Middle frontal gyrus (tissue), 1 donor: ENCODE results near the gene PCNT.
"Not testable (repeated sequence)": the region's sequence is repeated elsewhere in the genome, so short reads cannot be mapped to it uniquely, and the experiment has no call there.

Experiments used
- DNase-seq: peaks from one replicate; pipeline ENCODE4 v3.0.0-alpha.2; 2015; ENCODE audit warnings: low spot score; ENCODE audit errors: extremely low spot score

Gene PCNT

GRCh38 chr21:46426313-46427046 lies 102.5 kb downstream of the PCNT start:
- DNase-seq: no peak

DNA sequence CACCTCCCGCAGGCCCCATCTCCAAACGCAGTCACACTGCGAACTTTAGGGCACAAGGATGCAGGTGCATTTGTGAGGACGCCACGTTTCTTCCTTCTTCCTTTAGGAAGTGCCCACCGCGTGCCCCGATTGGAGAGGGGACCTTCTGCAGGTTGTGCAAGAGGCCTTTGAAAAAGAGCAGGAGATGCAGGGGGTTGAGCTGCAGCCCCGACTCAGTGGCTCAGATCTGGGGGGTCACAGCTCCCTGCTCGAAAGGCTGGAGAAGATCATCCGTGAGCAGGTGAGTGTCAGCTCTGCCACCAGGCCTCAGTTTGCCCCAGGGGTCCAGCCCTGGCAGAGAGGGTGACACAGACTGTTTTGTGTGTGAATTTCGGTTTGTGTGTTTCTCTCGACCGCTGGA lies 103.6 kb downstream of the PCNT start:
- DNase-seq: no peak

DNA sequence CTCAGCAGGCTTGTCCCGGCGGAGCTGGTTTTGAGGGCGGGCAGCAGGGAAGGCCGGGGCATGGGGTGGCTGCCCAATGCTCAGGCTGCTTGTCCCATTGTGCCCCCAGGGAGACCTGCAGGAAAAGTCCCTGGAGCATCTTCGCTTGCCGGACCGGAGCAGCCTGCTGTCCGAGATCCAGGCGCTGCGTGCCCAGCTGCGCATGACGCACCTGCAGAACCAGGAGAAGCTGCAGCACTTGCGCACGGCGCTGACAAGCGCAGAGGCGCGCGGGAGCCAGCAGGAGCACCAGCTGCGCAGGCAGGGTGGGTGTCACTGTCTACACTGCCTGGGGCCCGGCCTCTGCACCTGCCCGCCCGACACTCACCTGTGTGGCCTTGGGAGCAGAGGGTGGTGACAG lies 104.3 kb downstream of the PCNT start:
- DNase-seq: no peak

DNA sequence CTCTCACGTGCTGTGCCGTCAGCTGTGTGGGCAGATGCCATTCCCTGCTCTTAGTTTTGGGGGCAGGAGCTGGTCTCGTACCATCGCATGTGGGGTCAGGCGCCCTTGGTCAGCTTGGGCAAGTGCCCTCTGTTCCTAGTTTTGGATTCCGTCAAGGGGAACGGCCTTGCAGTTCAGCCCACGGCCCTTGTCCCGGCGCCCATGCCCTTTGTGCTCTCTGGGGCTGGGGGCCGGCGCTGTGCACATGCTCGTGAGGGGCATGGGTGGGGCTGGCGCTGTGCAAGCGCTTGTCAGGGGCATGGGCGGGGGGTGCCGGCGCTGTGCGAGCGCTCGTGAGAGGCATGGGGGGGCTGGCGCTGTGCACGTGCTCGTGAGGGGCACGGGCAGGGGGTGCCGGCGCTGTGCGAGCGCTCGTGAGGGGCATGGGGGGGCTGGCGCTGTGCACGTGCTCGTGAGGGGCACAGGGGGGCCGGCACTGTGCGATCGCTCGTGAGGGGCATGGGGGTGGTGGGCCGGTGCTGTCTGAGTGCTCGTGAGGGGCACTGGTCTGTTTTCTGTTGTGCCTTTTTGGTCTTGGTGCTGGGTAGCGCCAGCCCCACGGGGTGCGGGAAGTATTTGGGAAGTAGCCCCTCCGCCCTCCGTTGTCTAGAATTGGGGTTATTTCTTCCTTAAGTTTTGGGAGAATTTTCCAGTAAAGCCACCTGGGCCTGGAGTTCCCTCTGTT lies 105.2 kb downstream of the PCNT start:
- DNase-seq: no peak

- DNase-seq: no peak
These were observed 106.1 kb downstream of the PCNT start for GRCh38 chr21:46429754-46430681.

DNA sequence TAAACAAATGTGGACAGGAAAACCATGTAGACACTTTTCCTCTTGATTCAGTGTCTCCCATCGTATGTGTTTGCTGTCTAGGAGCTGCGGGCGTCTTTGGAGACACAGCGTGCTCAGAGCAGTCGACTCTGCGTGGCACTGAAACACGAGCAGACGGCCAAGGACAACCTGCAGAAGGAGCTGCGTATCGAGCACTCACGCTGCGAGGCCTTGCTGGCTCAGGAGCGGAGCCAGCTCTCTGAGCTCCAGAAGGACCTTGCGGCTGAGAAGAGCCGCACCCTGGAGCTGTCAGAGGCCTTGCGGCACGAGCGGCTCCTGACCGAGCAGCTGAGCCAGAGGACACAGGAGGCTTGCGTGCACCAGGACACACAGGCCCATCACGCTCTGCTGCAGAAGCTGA lies 107.5 kb downstream of the PCNT start:
- DNase-seq: no peak

GRCh38 chr21:46431884-46432488 lies 108.0 kb downstream of the PCNT start:
- no peak for DNase-seq

DNA sequence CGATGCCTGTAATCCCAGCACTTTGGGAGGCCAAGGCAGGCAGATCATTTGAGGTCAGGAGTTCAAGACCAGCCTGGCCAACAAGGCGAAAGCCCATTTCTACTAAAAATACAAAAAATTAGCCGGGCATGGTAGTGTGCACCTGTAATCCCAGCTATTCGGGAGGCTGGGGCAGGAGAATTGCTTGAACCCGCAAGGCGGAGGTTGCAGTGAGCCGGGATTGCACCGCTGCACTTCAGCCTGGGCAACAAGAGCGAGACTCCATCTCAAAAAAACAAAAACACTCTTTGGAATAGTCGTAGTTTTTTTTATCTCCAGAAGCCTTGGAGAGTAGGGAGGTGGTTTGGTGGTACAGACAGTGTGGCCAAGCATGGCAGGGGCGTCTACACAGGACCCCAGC lies 109.2 kb downstream of the PCNT start:
- not testable (repeated sequence) for DNase-seq

GRCh38 chr21:46434322-46434958 lies 110.5 kb downstream of the PCNT start:
- DNase-seq: no peak

GRCh38 chr21:46435786-46436227 lies 111.9 kb downstream of the PCNT start:
- DNase-seq: no peak

DNA sequence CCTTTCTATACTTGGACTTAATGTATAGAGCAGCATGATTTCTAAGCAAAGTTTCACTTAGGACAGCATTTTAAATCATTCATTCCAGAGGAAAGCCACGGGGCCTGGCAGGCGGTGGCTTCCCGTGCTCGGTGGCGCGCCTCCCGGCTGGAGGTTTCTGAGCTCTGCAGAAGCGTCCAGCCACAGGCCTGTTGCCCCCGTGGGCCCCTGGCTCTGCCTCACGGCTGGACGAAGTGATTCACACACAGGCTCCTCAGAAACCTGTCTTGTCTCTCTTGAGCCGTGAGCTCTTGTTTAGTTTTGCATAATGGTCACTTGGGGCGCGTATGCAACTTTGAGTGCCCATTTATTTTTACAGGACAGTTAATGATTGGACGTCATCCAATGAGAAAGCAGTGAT lies 112.7 kb downstream of the PCNT start:
- DNase-seq: no peak

GRCh38 chr21:46437096-46437498 lies 113.1 kb downstream of the PCNT start:
- no peak for DNase-seq

DNA sequence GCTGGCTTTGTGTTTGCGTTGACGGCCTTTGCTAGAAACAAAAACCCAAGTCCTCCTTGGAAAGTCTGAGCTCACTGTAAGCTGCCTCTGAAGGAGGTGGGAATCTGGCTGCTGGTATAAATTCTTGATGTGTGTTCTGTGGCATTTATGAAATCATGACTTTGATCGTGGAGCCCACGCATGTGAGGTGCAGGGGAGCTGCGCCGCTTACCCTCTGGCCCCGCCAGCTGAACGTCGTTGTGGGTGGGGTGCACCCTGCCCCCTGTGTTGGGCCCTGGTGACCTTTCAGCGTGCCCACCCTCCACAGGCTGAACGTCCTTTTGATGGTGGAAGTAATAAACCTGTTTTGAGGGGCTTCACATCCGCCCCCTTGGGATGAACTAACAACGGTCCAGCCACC lies 113.6 kb downstream of the PCNT start:
- no peak for DNase-seq

GRCh38 chr21:46438241-46438640 lies 114.3 kb downstream of the PCNT start:
- no peak for DNase-seq

GRCh38 chr21:46439906-46440305 lies 116.0 kb downstream of the PCNT start:
- DNase-seq: no peak

- no peak for DNase-seq
These were observed 117.4 kb downstream of the PCNT start for GRCh38 chr21:46441331-46441730.

GRCh38 chr21:46441961-46442498 lies 118.1 kb downstream of the PCNT start:
- no peak for DNase-seq

DNA sequence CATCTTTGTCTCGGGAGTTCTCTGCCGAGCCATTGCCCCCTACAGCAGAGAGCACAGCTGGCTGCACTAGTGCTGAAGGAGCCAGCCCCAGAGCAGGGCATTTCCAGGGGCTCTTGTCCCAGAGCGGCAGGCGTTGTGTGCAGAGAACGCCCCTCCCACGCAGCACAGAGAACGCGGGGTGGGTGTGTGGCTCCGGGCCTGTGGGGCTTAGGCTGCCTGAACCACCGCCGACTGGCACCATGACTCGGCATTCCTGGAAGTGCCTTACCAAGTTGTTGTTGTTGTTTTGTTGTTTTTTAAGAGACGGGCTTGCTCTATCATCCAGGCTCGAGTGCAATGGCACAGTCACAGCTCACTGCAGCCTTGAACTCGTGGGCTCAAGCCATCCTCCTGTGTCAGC lies 119.0 kb downstream of the PCNT start:
- DNase-seq: no peak

GRCh38 chr21:46443910-46444309 lies 120.0 kb downstream of the PCNT start:
- no peak for DNase-seq

DNA sequence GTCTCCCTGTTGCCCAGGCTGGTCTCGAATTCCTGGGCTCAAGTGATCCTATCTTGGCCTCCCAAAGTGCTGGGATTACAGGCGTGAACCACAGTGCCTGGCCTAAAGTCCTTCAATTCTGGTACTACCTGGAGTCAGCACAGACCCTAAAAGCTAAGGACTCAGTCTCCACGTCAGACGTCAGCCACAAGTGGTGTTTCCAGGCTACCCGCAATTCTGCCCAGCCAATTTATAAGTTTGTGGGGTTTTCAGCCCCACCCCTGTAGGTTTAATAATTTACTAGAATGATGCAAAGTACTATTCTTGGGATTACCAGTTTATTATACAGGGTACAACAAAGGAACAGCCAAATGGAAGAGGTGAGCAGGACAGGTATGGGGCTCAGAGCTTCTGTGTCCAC lies 124.2 kb downstream of the PCNT start:
- no peak for DNase-seq

- DNase-seq: not testable (repeated sequence)
These were observed 124.9 kb downstream of the PCNT start for GRCh38 chr21:46448855-46449254.
